Amniotic stem cell (primary cell): Measurements from ENCODE around the gene PPY.
"Not testable (repeated sequence)": the region's sequence is repeated elsewhere in the genome, so short reads cannot be mapped to it uniquely, and the experiment has no call there.

Source experiments
- DNase-seq: peaks from one replicate; lab custom pipeline; 2025; lab: John Stamatoyannopoulos, UW

PPY gene

GRCh38 chr17:43966276-43966675 lies 24.0 kb upstream of the PPY start:
- DNase-seq = no peak

- DNase-seq = no peak
Measured at GRCh38 chr17:43962479-43962878, 20.2 kb upstream of the PPY start.

- DNase-seq = no peak
Measured at GRCh38 chr17:43961954-43962353, 19.7 kb upstream of the PPY start.

- not testable (repeated sequence) for DNase-seq
Measured at GRCh38 chr17:43961292-43961691, 19.0 kb upstream of the PPY start.

GRCh38 chr17:43958748-43959352 lies 16.6 kb upstream of the PPY start:
- DNase-seq = no peak

- no peak for DNase-seq
Measured at GRCh38 chr17:43956222-43956621, 13.9 kb upstream of the PPY start.

- DNase-seq = no peak
Measured at GRCh38 chr17:43953746-43954145, 11.5 kb upstream of the PPY start, which contains the start of gene PYY. Gene PYY, minus strand, starts transcription at chr17:43953940. Its CDS starts 457 bp downstream, at chr17:43953483.

- no peak for DNase-seq
Measured at GRCh38 chr17:43952724-43953666, 10.7 kb upstream of the PPY start.

- no peak for DNase-seq
Measured at GRCh38 chr17:43952351-43952723, 10.1 kb upstream of the PPY start.

GRCh38 chr17:43951750-43952149 lies 9.5 kb upstream of the PPY start:
- no peak for DNase-seq

GRCh38 chr17:43950554-43950953 lies 8.3 kb upstream of the PPY start:
- DNase-seq = no peak

GRCh38 chr17:43949781-43950180 lies 7.5 kb upstream of the PPY start:
- no peak for DNase-seq

- DNase-seq = no peak
Measured at GRCh38 chr17:43946781-43947180, 4.5 kb upstream of the PPY start.

- DNase-seq = no peak
Measured at GRCh38 chr17:43945074-43945829, 3.0 kb upstream of the PPY start.

- DNase-seq = no peak
Measured at GRCh38 chr17:43940630-43941029, 1.6 kb downstream of the PPY start.

- no peak for DNase-seq
Measured at GRCh38 chr17:43939886-43940285, 2.4 kb downstream of the PPY start.

- not testable (repeated sequence) for DNase-seq
Measured at GRCh38 chr17:43939452-43939851, 2.8 kb downstream of the PPY start.

GRCh38 chr17:43938838-43939182 lies 3.5 kb downstream of the PPY start:
- no peak for DNase-seq

GRCh38 chr17:43936434-43936833 lies 5.8 kb downstream of the PPY start:
- DNase-seq = no peak

GRCh38 chr17:43935926-43936261 lies 6.4 kb downstream of the PPY start:
- DNase-seq = no peak

- no peak for DNase-seq
Measured at GRCh38 chr17:43935204-43935925, 6.9 kb downstream of the PPY start.

- no peak for DNase-seq
Measured at GRCh38 chr17:43932923-43933322, 9.4 kb downstream of the PPY start.
